ENCODE measurements around the gene ERCC6L2. TPM values are rescaled to one million over a fixed set of nuclear protein-coding genes. Genes with fewer than 3 reads are reported as not detected.
A peak's percentile ranks its signal among the peaks of the same experiment; 100 is the strongest.

ERCC6L2 gene
- total RNA-seq, 4 donors from 2014 or later = 62.4 to 199 (median 101) TPM

DNA sequence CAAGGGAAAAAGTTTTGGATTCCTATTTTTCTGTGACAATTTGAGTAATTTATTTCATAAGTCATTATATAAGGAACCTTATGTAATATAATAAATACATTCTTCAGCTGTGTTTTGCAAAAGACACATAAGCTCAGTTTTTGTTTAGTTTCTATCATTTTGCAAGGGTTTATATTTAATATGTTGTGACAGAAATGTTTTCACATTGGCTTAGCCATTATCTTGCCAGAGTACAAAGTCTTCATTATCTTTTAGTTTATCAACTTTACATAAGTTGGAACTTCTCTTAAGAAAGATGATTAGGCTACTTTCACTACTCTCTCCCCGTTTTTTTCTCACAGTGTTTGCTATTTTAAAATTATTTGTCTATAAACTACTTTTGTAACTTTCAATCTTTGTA, 54.8 kb downstream of the ERCC6L2 start:
- TF ChIP-seq, protein P1, sequence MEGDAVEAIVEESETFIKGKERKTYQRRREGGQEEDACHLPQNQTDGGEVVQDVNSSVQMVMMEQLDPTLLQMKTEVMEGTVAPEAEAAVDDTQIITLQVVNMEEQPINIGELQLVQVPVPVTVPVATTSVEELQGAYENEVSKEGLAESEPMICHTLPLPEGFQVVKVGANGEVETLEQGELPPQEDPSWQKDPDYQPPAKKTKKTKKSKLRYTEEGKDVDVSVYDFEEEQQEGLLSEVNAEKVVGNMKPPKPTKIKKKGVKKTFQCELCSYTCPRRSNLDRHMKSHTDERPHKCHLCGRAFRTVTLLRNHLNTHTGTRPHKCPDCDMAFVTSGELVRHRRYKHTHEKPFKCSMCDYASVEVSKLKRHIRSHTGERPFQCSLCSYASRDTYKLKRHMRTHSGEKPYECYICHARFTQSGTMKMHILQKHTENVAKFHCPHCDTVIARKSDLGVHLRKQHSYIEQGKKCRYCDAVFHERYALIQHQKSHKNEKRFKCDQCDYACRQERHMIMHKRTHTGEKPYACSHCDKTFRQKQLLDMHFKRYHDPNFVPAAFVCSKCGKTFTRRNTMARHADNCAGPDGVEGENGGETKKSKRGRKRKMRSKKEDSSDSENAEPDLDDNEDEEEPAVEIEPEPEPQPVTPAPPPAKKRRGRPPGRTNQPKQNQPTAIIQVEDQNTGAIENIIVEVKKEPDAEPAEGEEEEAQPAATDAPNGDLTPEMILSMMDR (IDR thresholded peaks at IDR 0.05) = no peak
- TF ChIP-seq POLR2A (IDR thresholded peaks at IDR 0.05) = no peak
- Histone ChIP-seq H3K4me1 (no peaks in the 10 kb centered on the region), H3K9me3 (no peaks in the 10 kb centered on the region), H3K36me3 (peaks cover 0 to 42% (median 0%) of the 10 kb centered on the region in 3 donors), H3K27ac (no peak overlapping the region), H3K4me3 (no peak overlapping the region), H3K27me3 (no peaks in the 10 kb centered on the region)
- DNase-seq = no peak

DNA sequence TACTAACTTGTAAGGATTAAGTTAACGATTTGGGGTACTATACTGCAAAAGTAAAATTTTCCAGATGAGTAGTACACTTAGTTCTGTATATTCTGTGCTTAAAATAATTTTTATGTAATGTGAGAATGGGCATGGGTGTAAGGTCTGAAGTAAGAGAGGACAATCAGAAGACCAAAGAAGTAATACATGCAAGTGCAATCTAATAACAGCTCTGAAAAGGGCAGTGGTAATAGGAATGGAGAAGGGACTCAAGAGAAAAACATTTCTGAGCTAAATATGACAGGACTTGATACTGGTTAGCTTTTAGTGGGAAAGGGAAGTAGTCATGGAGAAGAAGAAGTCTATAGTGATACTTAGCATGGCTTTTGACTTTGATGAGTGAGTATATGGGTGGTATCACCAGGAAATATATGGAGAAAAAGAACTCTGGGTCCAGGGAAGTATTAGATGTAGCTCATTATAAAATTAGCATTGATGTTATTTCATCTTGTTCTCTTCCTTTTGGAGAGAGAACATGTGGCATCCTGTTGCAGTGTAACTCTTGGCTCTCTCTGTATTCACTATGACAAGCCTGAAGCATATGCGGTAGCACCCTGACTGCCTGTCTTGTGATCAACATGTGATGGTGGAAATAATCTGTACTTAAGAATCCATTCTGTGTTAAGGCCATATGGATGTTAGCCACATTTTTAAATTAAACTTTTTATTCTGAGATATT, 60.5 kb downstream of the ERCC6L2 start:
- no peaks in the 10 kb centered on the region for H3K9me3 ChIP-seq
- peaks cover 0 to 28% (median 0%) of the 10 kb centered on the region in 3 donors for H3K36me3 ChIP-seq

DNA sequence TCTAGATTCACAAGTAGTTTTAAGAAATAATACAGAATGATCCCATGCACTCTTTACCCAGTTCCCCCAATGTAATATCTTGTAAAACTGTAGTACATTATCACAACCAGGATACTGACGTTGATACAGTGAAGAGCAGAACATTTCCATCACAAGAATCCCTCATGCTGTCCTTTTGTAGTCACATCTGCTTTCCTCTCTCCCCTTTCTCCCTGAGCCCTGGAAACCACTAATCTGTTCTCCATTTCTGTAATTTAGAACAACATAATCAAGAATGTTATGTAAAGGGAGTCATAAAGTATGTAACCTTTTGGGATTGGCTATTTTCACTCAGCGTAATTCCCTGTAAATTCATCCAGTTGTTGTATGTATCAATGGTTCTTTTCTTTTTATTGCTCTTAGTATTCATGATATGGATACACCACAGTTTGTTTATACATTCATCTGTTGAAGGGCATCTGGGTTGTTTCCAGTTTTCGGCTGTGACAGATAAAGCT, 61.1 kb downstream of the ERCC6L2 start:
- no peaks in the 10 kb centered on the region for H3K4me1 ChIP-seq
- peaks cover 0 to 29% (median 0%) of the 10 kb centered on the region in 3 donors for H3K36me3 ChIP-seq
- DNase-seq = no peak
- no peak overlapping the region for H3K27ac ChIP-seq
- no peaks in the 10 kb centered on the region for H3K27me3 ChIP-seq
- no peaks in the 10 kb centered on the region for H3K9me3 ChIP-seq
- TF ChIP-seq, protein P1 (IDR thresholded peaks at IDR 0.05) = no peak
- no peak for TF ChIP-seq POLR2A (IDR thresholded peaks at IDR 0.05)
- H3K4me3 ChIP-seq = no peak overlapping the region

More for the DNA sequence above, 60.5 kb downstream of the ERCC6L2 start:
- no peak overlapping the region for H3K4me3 ChIP-seq
- no peaks in the 10 kb centered on the region for H3K27me3 ChIP-seq
- H3K4me1 ChIP-seq = no peaks in the 10 kb centered on the region
- TF ChIP-seq, protein P1 (IDR thresholded peaks at IDR 0.05) = no peak
- TF ChIP-seq POLR2A (IDR thresholded peaks at IDR 0.05) = no peak
- no peak overlapping the region for H3K27ac ChIP-seq
- DNase-seq = no peak

DNA sequence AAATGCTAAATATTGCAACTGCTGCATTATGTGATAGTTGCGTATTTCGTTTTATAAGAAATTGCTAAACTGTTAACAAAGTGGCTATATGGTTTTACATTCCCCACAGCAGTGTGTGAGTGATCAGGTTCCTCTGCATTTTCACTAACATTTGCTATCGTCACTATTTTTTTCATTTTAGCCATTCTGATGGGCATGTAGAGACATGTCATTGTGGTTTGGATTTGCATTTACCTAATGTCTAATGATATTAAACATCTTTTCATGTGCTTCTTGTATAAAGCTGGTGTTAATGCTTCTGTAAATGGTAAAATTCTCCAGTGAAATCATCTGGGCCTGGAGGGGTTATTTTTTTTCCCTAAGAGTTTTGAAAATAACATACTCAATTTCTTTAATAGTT, 61.6 kb downstream of the ERCC6L2 start:
- TF ChIP-seq POLR2A (IDR thresholded peaks at IDR 0.05) = no peak
- TF ChIP-seq, protein P1 (IDR thresholded peaks at IDR 0.05) = no peak
- no peaks in the 10 kb centered on the region for H3K9me3 ChIP-seq
- H3K4me1 ChIP-seq = no peaks in the 10 kb centered on the region
- H3K36me3 ChIP-seq = peaks cover 0 to 31% (median 0%) of the 10 kb centered on the region in 3 donors
- no peak overlapping the region for H3K27ac ChIP-seq
- DNase-seq = no peak
- no peak overlapping the region for H3K4me3 ChIP-seq
- H3K27me3 ChIP-seq = no peaks in the 10 kb centered on the region

DNA sequence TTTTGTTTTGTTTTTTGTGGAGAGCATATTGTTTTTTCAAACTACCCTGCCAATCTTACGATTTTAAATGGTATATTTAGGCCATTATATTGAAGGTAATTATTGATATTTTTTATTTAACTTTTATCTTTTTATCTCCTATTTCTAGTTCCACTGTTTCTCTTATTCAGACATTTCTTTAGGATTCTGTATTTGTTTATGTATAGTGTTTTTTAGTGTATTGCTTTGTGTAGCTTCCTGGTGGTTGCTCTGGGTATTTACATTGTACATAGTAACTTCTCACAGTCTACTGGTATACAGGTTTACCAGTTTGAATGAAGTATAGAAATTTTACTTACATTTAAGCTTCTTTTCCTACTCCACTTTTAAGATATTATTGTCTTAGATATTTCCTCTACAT, 63.2 kb downstream of the ERCC6L2 start:
- H3K36me3 ChIP-seq = peaks cover 0 to 31% (median 0%) of the 10 kb centered on the region in 3 donors
- no peaks in the 10 kb centered on the region for H3K9me3 ChIP-seq
- TF ChIP-seq POLR2A (IDR thresholded peaks at IDR 0.05) = no peak
- TF ChIP-seq, protein P1 (IDR thresholded peaks at IDR 0.05) = peak in 4 of 6 experiments; percentile 22 to 36 (median 30)
- H3K27ac ChIP-seq = no peak overlapping the region
- no peaks in the 10 kb centered on the region for H3K4me1 ChIP-seq
- H3K27me3 ChIP-seq = no peaks in the 10 kb centered on the region
- no peak overlapping the region for H3K4me3 ChIP-seq
- DNase-seq = no peak

Data from Peyer's patch (tissue), 4 donors.